Stimulated activated CD4-positive, alpha-beta T cell treated with anti-CD3 and anti-CD28 coated beads, TNF-alpha, amount 100 ng/mL, for 48 hours (primary cell): ENCODE results near the gene TMEM63B.
"Not testable (repeated sequence)": the region's sequence is repeated elsewhere in the genome, so short reads cannot be mapped to it uniquely, and the experiment has no call there.

Experiments
- DNase-seq, 3 donors: peaks; one replicate each; pipeline ENCODE4 v3.0.0-alpha.2; 2020; ENCODE audit warnings: low read depth in 3 of 3

The TMEM63B gene

GRCh38 chr6:44094403-44095242, 32.7 kb upstream of the TMEM63B start:
- DNase-seq = no peak

DNA sequence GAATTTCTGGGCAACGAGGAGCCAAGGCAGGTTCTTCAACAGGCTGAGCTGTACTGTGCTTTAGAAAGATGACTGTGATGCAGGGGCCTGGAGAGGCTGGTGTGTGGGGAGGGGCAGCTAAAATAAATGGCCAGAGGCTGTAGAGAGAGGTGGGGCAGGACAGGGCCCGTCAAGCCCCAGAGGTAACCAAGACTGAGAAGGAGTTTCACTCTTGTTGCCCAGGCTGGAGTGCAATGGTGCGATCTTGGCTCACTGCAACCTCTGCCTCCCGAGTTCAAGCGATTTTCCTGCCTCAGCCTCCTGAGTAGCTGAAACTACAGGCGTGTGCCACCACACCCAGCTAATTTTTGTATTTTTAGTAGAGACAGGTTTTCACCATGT, 32.1 kb upstream of the TMEM63B start:
- not testable (repeated sequence) for DNase-seq

DNA sequence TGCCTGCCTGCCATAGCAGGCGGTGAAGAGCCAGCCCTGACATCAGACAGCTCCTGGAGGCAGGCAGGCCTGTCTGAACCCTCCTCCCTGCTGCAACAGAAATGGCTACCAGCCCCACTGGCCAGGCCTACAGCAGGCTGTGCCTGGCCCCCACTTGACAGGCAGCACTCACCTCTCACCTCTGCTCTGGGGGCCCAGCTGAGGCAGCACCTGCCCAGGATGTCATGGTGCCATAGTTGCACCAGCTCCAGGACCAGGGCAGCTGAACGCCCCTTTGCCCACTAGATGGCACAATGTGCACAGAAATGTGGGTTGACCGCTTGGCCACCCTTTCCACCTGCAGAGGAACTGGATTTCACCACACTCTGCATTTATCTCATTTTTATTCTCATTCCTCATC, 30.7 kb upstream of the TMEM63B start:
- DNase-seq = peak; percentile 41 to 68 (median 54)

GRCh38 chr6:44097782-44098317, 29.5 kb upstream of the TMEM63B start:
- DNase-seq = no peak

DNA sequence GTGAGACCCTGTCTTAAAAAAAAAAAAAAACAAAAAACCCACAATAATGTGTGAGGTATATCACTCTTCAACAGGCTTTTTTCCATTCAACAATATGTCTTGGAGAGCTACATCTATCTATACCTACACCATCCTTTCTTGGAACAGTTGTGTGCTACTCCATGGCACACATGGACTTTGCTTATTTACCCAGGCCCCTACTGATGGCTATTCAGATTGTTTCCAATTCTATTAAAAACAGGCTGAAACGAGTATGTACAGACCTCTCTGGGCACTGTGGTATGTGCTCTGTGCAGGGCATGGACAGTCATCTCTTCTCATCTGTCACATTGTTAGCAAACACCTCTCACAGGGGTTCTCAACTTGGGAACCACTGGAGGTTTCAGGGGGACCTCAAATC, 28.2 kb upstream of the TMEM63B start:
- DNase-seq = no peak

DNA sequence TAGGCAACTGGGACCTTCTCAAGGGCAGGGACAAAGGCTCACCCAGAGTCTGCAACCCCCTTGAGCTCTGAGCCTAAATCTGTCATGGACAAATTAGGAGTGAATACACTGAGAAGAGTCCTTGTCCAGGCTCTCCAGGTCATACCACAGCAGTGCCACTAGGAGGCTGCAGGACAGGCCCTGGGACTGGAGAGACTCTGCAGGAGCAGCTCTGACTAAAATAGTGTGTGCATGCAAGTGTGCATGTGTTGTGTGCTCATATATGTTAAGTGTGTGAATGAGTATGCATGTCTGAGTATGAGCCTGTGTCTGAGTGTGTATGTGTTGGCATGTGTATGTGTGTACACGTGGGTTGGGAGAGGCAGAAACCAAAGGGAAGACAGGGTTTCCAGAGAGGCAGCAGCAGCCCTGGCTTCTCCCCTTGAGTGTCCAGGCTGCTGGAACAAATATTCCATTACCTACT, 27.2 kb upstream of the TMEM63B start:
- no peak for DNase-seq

DNA sequence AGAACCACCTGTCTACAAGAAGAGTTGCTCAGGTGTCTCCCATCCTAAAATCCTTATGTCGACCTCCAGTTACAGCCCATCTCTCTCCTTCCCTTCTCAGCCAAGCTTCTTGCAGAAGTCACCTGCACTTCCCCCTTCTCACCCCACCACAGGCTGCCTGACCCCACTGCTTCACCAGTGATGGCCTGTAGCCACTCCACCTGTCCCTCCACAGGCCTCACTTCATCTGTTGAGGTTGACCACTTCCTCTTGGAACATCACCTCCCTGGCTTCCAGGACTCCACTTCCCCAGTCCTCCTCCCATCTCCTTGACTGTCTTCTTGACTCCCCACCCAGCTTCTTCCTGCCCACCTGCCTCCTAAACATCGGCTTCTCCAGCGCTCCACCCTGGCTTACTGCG, 25.5 kb upstream of the TMEM63B start:
- DNase-seq = no peak

GRCh38 chr6:44102527-44102926, 24.8 kb upstream of the TMEM63B start:
- no peak for DNase-seq

DNA sequence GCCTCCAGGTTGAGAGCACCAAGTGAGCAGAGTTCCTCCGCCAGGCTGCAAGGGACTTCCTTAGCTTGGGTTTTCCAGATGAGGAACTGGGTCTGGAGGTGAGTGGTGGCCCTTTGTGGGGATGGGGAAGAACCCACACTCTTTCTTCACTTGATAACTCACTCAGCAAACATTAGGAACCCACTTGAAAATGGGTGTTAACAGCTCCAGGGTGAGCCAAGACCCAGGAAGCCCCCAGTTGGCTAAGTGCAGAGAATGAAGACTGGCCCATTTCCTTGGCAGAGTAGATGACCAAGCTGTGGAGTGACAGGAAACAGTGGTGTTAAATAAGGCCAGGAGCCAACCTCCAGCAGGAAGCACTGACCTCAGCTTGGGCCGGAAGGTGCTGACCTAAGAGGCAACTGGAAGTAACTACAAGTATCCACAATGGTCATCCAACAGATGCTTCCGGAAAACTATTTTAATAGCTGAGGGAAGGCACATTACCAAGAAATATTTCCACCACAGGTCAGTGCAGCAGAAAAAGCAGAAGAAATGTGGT, 22.8 kb upstream of the TMEM63B start:
- no peak for DNase-seq

DNA sequence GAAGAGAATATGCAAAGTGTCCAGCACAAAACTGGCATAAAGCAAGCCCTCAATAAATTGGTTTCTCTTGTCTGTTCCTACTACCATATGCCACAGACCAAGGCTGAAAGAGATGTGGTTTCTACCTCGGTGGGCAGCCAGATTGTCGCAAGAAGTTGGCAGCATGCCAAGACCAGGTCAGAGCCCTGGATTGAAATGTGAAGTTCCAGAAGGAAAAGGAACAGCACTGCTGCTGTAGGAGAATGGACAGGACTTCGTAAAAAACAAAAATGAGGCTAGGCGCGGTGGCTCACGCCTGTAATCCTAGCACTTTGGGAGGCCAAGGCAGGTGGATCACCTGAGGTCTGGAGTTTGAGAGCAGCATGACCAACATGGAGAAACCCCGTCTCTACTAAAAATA, 22.2 kb upstream of the TMEM63B start:
- DNase-seq = no peak

GRCh38 chr6:44105993-44106740, 21.2 kb upstream of the TMEM63B start:
- DNase-seq = no peak

GRCh38 chr6:44107017-44107416, 20.3 kb upstream of the TMEM63B start:
- no peak for DNase-seq

DNA sequence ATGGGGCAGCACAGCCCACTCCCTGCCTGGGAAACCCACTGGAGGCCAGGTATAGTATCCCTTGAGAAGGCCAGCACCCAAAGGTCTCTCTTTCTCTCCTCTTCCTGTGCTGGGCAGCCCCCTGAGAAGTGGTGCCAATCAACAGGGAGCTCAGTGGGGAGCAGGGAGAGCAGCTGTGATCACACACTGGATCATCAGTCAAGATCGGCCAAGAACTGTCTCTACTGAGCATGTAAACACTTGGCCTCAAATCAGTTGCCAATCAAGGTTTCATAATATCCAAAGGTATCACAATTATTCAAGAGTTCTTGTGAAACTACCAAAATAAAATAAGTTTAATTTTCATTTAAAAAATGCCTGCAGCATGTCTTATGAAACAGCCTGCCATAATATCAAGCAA, 18.9 kb upstream of the TMEM63B start:
- no peak for DNase-seq

GRCh38 chr6:44109212-44109611, 18.1 kb upstream of the TMEM63B start:
- DNase-seq = no peak

DNA sequence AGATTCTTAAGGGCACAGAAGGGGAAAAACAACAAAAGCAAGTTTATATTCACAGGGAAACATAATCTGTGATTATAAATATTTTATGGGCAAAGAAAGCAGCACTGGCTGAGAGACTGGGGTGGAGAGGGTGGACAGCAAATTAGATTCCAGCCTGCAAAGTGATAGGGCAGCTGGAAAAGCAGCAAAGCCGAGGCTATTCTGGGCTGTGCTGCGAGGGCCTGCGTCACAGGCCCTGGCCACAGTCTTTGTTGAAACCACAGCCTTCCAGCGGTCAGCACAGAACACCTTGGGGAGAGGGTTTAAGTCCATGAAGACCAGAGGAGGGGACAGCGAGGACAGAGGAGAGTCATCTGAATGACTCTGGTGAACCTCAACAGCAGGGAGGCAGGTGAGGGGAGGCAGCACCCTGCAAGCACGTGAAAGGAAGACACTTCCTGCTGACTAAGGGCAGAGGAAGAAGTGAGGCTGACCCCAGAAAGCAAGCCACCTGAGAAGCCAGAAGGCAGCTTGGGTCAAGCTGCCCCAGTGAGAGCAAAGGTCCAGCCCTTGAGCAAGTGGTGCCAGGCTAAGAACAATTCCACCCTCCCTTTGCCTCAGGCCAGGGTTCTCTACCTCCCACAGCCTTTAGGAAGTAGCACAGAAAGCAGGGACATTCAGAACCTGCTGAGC, 17.2 kb upstream of the TMEM63B start:
- DNase-seq = no peak

- no peak for DNase-seq
Observed at GRCh38 chr6:44110966-44111365, 16.4 kb upstream of the TMEM63B start.

DNA sequence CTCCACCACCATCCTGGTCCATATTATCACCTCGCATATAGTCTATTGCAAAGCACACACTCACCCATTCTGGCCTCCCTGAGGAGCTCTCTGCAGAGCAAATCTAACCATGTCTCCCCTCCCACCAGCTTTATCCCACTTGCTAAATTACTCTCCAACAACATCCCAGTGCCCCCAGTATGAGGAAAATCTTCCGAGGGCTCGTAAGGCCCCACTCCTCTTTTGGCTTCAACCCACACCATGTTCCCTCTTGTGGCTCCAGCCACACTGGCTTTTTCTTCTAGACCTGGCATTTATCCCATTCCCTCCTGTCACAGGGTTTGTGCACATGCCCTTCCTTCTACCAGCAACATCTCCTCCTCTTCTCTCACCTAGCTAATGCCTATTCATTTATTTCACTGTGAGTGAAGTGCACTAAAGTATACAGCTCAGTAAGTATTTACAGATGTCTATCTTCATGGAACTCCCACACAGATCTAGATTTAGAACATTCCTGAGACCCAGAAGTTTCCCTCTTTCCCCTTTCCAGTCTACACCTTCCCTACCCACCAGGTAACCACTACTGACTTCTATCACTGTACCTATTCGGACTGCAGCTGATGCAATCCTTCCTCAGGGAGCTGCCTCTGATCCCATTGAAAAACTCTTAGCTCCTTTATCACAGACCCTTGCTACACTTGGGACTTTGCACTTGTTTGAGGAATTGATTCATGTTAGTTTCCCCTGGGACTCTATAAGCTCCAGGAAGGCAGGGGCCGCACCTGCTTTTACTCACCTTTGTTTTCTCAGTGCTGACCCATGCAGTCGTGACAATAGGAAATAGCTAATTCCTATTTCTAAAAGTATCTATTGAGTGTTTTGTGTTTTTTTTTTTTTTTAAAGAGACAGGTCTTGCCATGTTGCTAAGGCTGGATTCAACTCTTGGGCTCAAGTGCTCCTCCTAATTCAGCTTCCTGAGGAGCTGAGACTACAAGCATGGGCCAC, 15.6 kb upstream of the TMEM63B start:
- DNase-seq = no peak

DNA sequence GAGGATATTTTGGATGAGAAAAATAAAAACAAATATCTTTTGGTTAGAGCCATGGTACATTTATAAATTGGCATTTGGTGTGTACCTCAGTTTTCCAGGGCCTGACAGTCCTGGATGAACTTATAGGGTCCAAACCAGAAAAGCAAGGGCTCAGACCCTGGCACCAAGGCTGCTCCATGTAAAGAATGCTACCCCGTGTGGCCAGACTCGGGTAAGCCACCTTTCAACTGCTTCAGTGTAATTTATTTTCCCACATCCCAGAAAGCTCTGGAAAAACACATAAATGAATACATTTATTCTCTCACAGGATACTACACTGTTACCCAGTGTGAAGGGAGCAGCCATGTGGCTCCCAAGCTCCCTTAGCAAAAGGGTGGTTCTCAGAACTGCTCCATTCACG, 13.9 kb upstream of the TMEM63B start:
- DNase-seq = no peak

GRCh38 chr6:44115866-44116265, 11.5 kb upstream of the TMEM63B start:
- DNase-seq = no peak

DNA sequence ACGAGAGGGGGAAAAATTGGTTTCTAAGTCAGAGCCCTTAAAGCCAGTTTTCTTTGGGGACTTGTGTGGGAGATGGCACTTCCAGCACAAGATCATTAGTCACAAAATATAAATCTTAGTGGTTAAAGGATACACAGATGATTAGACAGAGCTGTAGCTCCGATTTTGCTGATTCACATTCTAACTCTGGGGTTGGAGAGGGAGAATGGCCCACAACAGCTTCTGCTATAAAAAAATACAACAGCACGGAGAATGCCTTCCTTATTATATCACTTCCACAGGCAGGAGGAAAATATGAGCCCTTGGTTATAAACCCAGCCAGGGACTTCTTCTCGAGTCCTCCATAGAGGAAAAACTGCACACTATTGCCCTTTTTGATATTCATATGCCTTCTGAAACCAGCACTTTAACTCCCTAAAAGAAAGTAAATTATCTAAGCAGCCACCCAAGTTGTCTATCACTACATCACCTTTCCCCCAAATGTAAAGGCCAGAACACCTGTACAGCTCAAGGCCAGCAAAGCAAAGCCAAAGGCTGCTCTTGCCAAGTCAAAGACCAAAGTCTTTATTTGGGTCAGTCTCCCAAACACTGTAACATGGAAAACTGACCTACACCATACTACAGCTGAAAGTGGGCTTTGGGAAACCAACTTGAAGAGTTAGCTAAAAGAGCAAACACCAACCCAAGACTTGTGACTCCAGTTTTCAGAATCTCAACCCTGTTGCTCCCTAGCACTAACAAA, 10.5 kb upstream of the TMEM63B start:
- DNase-seq = no peak
